Sciatic nerve (tissue), 2 donors: ENCODE results near the gene ELF3. TPM values are rescaled to one million over a fixed set of nuclear protein-coding genes. Genes with fewer than 3 reads are reported as not detected.
"Not testable (repeated sequence)": the region's sequence is repeated elsewhere in the genome, so short reads cannot be mapped to it uniquely, and the experiment has no call there.

Experiments
- ATAC-seq: fragments of 200-7000 bp; cut with Tn5 transposase; one replicate; pipeline ENCODE4 v1.9.1; 2020; ENCODE audit warnings: mild to moderate bottlenecking, moderate library complexity
- DNase-seq: peaks from one replicate; pipeline ENCODE4 v3.0.0-alpha.2; 2020; ENCODE audit warnings: low spot score
- intact Hi-C: fragments of 100-400 bp; cut with DNase I; formaldehyde crosslinking; loops from one replicate; pipeline ENCODE4 v1.14.2; 2022
- microRNA-seq: library from miRNA; unstranded; fragments of <30 nt; microRNA quantifications from one replicate; pipeline ENCODE4 v1.2.0, GENCODE V29; 2020
- total RNA-seq: library from RNA; stranded (reverse); fragmentation: NEBNext Ultra II Directional; extraction: Animal tissue kit (Norgen Biotek cat#: 25700); gene quantifications from one replicate; pipeline ENCODE4 v1.2.1, GENCODE V29; 2021
- donor health status: DM: no; HTN: no; CAD: no.
- donor health status: DM: no; HTN: no; CAD: no.

Gene ELF3
- total RNA-seq, 1 donor from 2014 or later: 6.4 TPM

GRCh38 chr1:202058001-202058908 lies 47.9 kb downstream of the ELF3 start:
- ATAC-seq (no peak), DNase-seq (no peak)
- intact Hi-C loops: no loop called here

DNA sequence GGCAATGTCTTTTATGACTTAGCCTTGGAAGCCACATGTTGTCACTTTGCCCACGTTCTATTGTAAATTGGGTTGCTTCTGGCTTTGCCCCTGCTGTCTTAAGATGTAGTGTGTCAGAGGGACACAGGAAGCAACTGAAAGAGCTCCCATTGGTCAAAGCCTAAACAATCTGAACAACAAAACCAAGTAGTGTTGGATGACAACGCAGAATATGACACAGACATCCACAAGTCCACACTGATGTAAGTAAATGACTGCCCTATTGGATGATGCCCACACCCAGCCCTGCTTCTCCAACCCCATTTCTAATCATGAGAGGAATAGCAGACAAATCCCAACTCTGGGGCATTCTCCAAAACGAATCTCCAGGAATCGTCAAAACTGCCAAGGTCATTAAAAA lies 50.7 kb downstream of the ELF3 start:
- ATAC-seq (no peak), DNase-seq (no peak)
- intact Hi-C loops: no loop called here

DNA sequence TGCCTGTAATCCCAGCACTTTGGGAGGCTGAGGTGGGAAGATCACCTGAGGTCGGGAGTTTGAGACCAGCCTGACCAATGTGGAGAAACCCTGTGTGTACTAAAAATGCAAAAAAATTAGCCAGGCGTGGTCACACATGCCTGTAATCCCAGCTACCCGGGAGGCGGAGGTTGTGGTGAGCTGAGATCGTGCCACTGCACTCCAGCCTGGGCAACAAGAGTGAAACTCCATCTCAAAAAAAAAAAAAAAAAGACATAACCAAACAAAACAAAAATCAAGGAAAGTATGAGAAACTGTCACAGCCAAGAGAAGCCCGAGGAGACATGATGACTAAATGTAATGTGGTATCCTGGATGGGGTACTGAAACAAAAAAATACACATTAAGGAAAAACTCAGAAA lies 51.4 kb downstream of the ELF3 start:
- ATAC-seq, intact Hi-C loops, DNase-seq: not testable (repeated sequence)

DNA sequence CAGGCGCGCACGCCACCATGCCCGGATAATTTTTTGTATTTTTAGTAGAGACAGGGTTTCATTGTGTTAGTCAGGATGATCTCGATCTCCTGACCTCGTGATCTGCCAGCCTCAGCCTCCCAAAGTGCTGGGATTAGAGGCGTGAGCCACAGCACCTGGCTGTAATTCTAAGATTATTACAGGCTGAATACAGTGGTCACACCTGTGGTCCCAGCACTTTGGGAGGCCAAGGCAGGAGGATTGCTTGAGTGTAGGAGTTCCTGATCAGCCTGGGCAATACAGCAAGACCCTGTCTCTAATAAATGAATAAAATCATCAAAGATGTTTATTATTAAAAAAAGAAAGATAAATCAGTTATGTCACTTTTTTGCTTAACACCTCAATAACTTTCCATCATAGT lies 52.2 kb downstream of the ELF3 start:
- DNase-seq, ATAC-seq, intact Hi-C loops: not testable (repeated sequence)

DNA sequence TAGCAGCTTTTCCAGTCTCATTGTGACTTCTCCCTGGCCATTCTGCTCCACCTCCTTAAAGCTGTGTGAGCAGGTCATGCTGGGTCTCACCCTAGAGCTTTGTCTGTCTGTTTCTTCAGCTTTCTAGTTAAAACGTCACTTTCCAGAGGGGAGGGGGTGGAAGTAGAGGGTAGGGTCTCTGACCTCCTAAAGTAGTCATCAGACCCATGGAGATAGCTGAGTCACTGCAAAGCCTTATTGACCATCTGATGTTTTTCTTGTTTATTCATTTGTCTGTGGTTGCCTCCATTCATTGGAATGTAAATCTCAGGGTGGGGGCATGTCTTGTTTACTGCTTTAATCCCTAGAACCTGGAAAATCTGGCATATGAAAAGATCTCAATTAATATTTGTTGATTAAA lies 52.7 kb downstream of the ELF3 start:
- DNase-seq (no peak), ATAC-seq (no peak)
- intact Hi-C loops: no loop called here

DNA sequence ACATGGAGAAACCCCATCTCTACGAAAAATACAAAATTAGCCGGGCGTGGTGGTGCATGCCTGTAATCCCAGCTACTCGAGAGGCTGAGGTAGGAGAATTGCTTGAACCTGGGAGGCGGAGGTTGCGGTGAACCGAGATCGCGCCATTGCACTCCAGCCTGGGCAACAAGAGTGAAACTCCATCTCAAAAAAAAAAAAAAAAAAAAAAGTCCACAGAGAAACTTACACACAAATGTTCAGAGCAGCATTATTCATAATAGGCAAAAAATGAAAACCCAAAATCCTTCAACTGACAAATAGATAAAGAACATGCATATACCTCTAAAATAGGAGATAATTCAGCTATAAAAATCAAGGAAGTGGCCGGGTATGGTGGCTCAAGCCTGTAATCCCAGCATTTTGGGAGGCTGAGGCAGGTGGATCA lies 54.5 kb downstream of the ELF3 start:
- ATAC-seq, intact Hi-C loops, DNase-seq: not testable (repeated sequence)

Small RNAs within 50 kb of the gene (microRNA-seq; reads per million reads assigned to microRNA genes)
- not detected for gene MIR6740

Other genes starting within 250 kb of the ELF3 start
- 33.0 TPM for gene IPO9, start 181.4 kb upstream of the ELF3 start, total RNA-seq
- 37.7 TPM for gene SHISA4, start 121.7 kb upstream of the ELF3 start, total RNA-seq
- 41.6 TPM for gene LMOD1, start 64.0 kb upstream of the ELF3 start, total RNA-seq
- 28.7 TPM for gene TIMM17A, start 55.1 kb upstream of the ELF3 start, total RNA-seq
- 42.8 TPM for gene RNPEP, start 27.9 kb upstream of the ELF3 start, total RNA-seq
- 33.3 TPM for gene GPR37L1, start 112.3 kb downstream of the ELF3 start, total RNA-seq
- 112 TPM for gene ARL8A, start 134.2 kb downstream of the ELF3 start, total RNA-seq
- 2.5 TPM for gene PTPN7, start 150.0 kb downstream of the ELF3 start, total RNA-seq
- 0.53 TPM for gene LGR6, start 183.2 kb downstream of the ELF3 start, total RNA-seq